Gastroesophageal sphincter (tissue), 3 donors: ENCODE data around the gene TTLL5.

Experiments used
- CTCF ChIP-seq, 4 experiments: fragments of 200-600 bp in 2 of 4; fragments of 450-650 bp in 2 of 4; sonication (generic) in 1 of 4; IDR thresholded peaks; one replicate each; pipeline ENCODE4 v1.5.1; 2017 to 2019; ENCODE audit warnings: antibody characterized with exemption in 4 of 4, mild to moderate bottlenecking in 2 of 4, moderate library complexity in 2 of 4
- POLR2A ChIP-seq, 2 donors: fragments of 450-650 bp; IDR thresholded peaks; one replicate each; pipeline ENCODE4 v1.6.1; 2017; ENCODE audit warnings: antibody characterized with exemption in 2 of 2, mild to moderate bottlenecking in 2 of 2, moderate library complexity in 1 of 2
- POLR2AphosphoS5 ChIP-seq: sonication (generic); formaldehyde crosslinking; IDR thresholded peaks from one replicate; pipeline ENCODE4 v1.6.1; 2017; ENCODE audit warnings: antibody characterized with exemption

GRCh38 chr14:75655235-75655634 lies 5.8 kb upstream of the TTLL5 start:
- no peak for TF ChIP-seq CTCF (IDR thresholded peaks at IDR 0.05)
- TF ChIP-seq POLR2AphosphoS5, result no peak
- no peak for TF ChIP-seq POLR2A (IDR thresholded peaks at IDR 0.05)
